ENCODE data around the gene ARNT2.

The ARNT2 gene

GRCh38 chr15:80441714-80442113 lies 37.5 kb downstream of the ARNT2 start:
- H3K4me3 ChIP-seq (ENCODE audit: low read depth, low read length): no peak overlapping the region
- TF ChIP-seq CTCF (IDR thresholded peaks at IDR 0.05; ENCODE audit: low read depth, low read length): no peak

GRCh38 chr15:80442728-80443403 lies 38.7 kb downstream of the ARNT2 start:
- H3K4me3 ChIP-seq (ENCODE audit: low read depth, low read length): no peak overlapping the region
- no peak for TF ChIP-seq CTCF (IDR thresholded peaks at IDR 0.05; ENCODE audit: low read depth, low read length)

GRCh38 chr15:80444680-80445251 lies 40.6 kb downstream of the ARNT2 start:
- TF ChIP-seq CTCF (IDR thresholded peaks at IDR 0.05; ENCODE audit: low read depth, low read length): no peak
- no peak overlapping the region for H3K4me3 ChIP-seq (ENCODE audit: low read depth, low read length)

GRCh38 chr15:80445300-80446041 lies 41.3 kb downstream of the ARNT2 start:
- no peak for TF ChIP-seq CTCF (IDR thresholded peaks at IDR 0.05; ENCODE audit: low read depth, low read length)
- H3K4me3 ChIP-seq (ENCODE audit: low read depth, low read length): no peak overlapping the region

- TF ChIP-seq CTCF (IDR thresholded peaks at IDR 0.05; ENCODE audit: low read depth, low read length): no peak
- H3K4me3 ChIP-seq (ENCODE audit: low read depth, low read length): no peak overlapping the region
Measured at GRCh38 chr15:80447077-80447476, 42.9 kb downstream of the ARNT2 start.

GRCh38 chr15:80449825-80450224 lies 45.6 kb downstream of the ARNT2 start:
- no peak for TF ChIP-seq CTCF (IDR thresholded peaks at IDR 0.05; ENCODE audit: low read depth, low read length)
- no peak overlapping the region for H3K4me3 ChIP-seq (ENCODE audit: low read depth, low read length)

- TF ChIP-seq CTCF (IDR thresholded peaks at IDR 0.05; ENCODE audit: low read depth, low read length): no peak
- no peak overlapping the region for H3K4me3 ChIP-seq (ENCODE audit: low read depth, low read length)
Measured at GRCh38 chr15:80450811-80451321, 46.7 kb downstream of the ARNT2 start.
